ENCODE measurements around the gene RMRP. TPM values are rescaled to one million over a fixed set of nuclear protein-coding genes. Genes with fewer than 3 reads are reported as not detected.

Gene RMRP
- total RNA-seq (2014; rRNA removed; shearing (Covaris generic); ENCODE audit: low replicate concordance): 4,579 and 6,436 TPM in 2 replicates

GRCh38 chr9:35657546-35658136, at the start of gene RMRP:
TSS of gene RMRP (minus strand) at chr9:35658019.
- DNase-seq (ENCODE audit: low read depth): peak; percentile 96
- in situ Hi-C loops (cut with HindIII; ENCODE audit: low pct_unique_long_range_greater_than_20kb, low sequenced_read_pairs): no loop called here

- no peak for DNase-seq (ENCODE audit: low read depth)
- in situ Hi-C loops (cut with HindIII; ENCODE audit: low pct_unique_long_range_greater_than_20kb, low sequenced_read_pairs): no loop called here
Measured at GRCh38 chr9:35706951-35707350, 49.1 kb upstream of the RMRP start.

- in situ Hi-C loops (cut with HindIII; ENCODE audit: low pct_unique_long_range_greater_than_20kb, low sequenced_read_pairs): no loop called here
- no peak for DNase-seq (ENCODE audit: low read depth)
Measured at GRCh38 chr9:35705836-35706430, 48.1 kb upstream of the RMRP start.

GRCh38 chr9:35705372-35705771, 47.6 kb upstream of the RMRP start:
- in situ Hi-C loops (cut with HindIII; ENCODE audit: low pct_unique_long_range_greater_than_20kb, low sequenced_read_pairs): no loop called here
- no peak for DNase-seq (ENCODE audit: low read depth)

GRCh38 chr9:35703906-35704672, 46.3 kb upstream of the RMRP start:
- in situ Hi-C loops (cut with HindIII; ENCODE audit: low pct_unique_long_range_greater_than_20kb, low sequenced_read_pairs): no loop called here

GRCh38 chr9:35702696-35703095, 44.9 kb upstream of the RMRP start:
- in situ Hi-C loops (cut with HindIII; ENCODE audit: low pct_unique_long_range_greater_than_20kb, low sequenced_read_pairs): no loop called here
- DNase-seq (ENCODE audit: low read depth): no peak

More at GRCh38 chr9:35703906-35704672, 46.3 kb upstream of the RMRP start:
- DNase-seq (ENCODE audit: low read depth): no peak

GRCh38 chr9:35700942-35701341, 43.1 kb upstream of the RMRP start:
- in situ Hi-C loops (cut with HindIII; ENCODE audit: low pct_unique_long_range_greater_than_20kb, low sequenced_read_pairs): no loop called here
- no peak for DNase-seq (ENCODE audit: low read depth)

- in situ Hi-C loops (cut with HindIII; ENCODE audit: low pct_unique_long_range_greater_than_20kb, low sequenced_read_pairs): no loop called here
- DNase-seq (ENCODE audit: low read depth): no peak
Measured at GRCh38 chr9:35700031-35700430, 42.2 kb upstream of the RMRP start.

- in situ Hi-C loops (cut with HindIII; ENCODE audit: low pct_unique_long_range_greater_than_20kb, low sequenced_read_pairs): no loop called here
- no peak for DNase-seq (ENCODE audit: low read depth)
Measured at GRCh38 chr9:35698231-35698630, 40.4 kb upstream of the RMRP start.

- in situ Hi-C loops (cut with HindIII; ENCODE audit: low pct_unique_long_range_greater_than_20kb, low sequenced_read_pairs): no loop called here
- DNase-seq (ENCODE audit: low read depth): no peak
Measured at GRCh38 chr9:35697486-35697885, 39.7 kb upstream of the RMRP start.

- DNase-seq (ENCODE audit: low read depth): peak; percentile 34
- in situ Hi-C loops (cut with HindIII; ENCODE audit: low pct_unique_long_range_greater_than_20kb, low sequenced_read_pairs): no loop called here
Measured at GRCh38 chr9:35696520-35697215, 38.8 kb upstream of the RMRP start.

GRCh38 chr9:35695943-35696401, 38.2 kb upstream of the RMRP start:
- no peak for DNase-seq (ENCODE audit: low read depth)
- in situ Hi-C loops (cut with HindIII; ENCODE audit: low pct_unique_long_range_greater_than_20kb, low sequenced_read_pairs): no loop called here

GRCh38 chr9:35691757-35692301, 34.0 kb upstream of the RMRP start:
- no peak for DNase-seq (ENCODE audit: low read depth)
- in situ Hi-C loops (cut with HindIII; ENCODE audit: low pct_unique_long_range_greater_than_20kb, low sequenced_read_pairs): no loop called here

- DNase-seq (ENCODE audit: low read depth): no peak
- in situ Hi-C loops (cut with HindIII; ENCODE audit: low pct_unique_long_range_greater_than_20kb, low sequenced_read_pairs): no loop called here
Measured at GRCh38 chr9:35691334-35691650, 33.5 kb upstream of the RMRP start.

GRCh38 chr9:35690614-35691333, 33.0 kb upstream of the RMRP start:
- peak; percentile 36 for DNase-seq (ENCODE audit: low read depth)
- in situ Hi-C loops (cut with HindIII; ENCODE audit: low pct_unique_long_range_greater_than_20kb, low sequenced_read_pairs): no loop called here

- in situ Hi-C loops (cut with HindIII; ENCODE audit: low pct_unique_long_range_greater_than_20kb, low sequenced_read_pairs): no loop called here
- DNase-seq (ENCODE audit: low read depth): no peak
Measured at GRCh38 chr9:35690294-35690613, 32.4 kb upstream of the RMRP start.

GRCh38 chr9:35689542-35690293, 31.9 kb upstream of the RMRP start, which contains the start of gene TPM2:
TSS of gene TPM2 (minus strand) at chr9:35689925. CDS start at chr9:35689817, 108 bp downstream.
- DNase-seq (ENCODE audit: low read depth): no peak
- in situ Hi-C loops (cut with HindIII; ENCODE audit: low pct_unique_long_range_greater_than_20kb, low sequenced_read_pairs): no loop called here
